Suppressor macrophage (primary cell): Measurements from ENCODE around the gene ATP1A2.
A peak's percentile ranks its signal among the peaks of the same experiment; 100 is the strongest.
"Not testable (repeated sequence)": the region's sequence is repeated elsewhere in the genome, so short reads cannot be mapped to it uniquely, and the experiment has no call there.

ENCODE experiments used
- DNase-seq, 4 experiments: peaks; one replicate each; pipeline ENCODE4 v3.0.0-alpha.2; 2020 to 2022

The ATP1A2 gene

DNA sequence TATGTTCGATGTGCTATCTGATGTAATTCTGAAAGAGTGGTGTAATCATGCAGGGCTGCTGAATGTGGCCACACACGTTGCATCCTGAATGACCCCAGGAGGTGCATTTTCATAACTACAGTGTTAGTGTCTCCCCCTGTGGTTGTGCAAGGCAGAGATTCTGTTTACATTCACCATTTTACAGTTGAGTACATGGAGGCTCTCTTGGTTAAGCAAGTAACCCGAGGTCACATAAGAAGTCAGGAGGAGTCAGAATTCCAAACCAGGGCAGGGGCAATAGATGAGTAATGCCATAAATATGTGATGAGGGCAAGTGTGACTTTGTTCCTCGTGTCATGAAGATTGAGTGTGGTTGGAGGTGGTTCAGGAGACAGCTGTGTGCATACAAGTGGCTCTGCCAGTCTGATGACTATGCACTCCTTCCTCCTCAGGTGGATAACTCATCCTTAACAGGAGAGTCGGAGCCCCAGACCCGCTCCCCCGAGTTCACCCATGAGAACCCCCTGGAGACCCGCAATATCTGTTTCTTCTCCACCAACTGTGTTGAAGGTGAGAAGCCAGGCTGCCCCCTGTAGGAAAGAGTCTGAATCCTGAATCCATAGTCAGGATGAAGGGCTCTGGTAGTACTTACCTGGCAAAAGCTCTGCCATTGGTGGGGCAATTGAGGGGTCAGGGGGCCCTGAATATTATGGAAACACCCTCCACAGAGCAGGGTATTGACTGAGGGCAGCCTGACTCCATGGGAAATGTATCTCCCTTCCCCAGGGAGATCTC, 9.3 kb downstream of the ATP1A2 start:
- peak in 2 of 4 experiments; percentile 22 to 52 for DNase-seq

DNA sequence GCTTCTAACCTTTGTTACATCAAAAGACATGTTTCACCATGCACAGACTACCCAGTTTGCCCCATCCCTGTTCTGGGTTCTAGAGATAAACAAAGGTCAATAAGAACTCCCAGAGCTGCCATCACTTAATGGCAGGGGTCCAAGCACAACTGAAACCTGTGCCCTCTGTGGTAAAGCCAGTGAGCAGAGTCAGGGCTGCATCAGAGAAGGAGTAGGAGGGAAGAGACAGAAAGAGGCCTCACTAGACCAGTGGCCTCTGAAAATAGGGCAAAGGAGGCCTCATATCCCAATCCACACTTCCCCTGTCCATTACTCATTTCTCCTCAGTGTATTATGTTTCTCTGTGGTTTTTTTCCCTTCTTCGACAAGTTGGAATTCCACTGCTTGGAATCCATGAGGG, 10.2 kb downstream of the ATP1A2 start:
- peak in 3 of 4 experiments; percentile 21 to 51 (median 37) for DNase-seq

DNA sequence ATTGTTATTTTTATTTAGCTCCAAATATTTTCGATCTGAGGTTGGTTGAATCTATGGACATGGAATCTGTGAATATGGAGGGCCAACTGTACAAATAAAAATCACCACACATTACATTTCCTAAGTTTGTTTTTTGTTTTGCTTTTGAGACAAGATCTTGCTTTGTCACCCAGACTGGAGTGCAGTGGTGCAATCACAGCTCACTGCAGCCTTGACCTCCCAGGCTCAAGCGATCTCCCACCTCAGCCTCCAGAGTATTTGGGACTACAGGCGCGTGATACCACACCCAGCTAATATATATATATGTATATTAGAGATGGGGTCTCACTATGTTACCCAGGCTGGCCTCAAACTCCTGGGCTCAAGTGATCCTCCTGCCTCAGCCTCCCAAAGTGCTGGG, 10.8 kb downstream of the ATP1A2 start:
- not testable (repeated sequence) for DNase-seq

DNA sequence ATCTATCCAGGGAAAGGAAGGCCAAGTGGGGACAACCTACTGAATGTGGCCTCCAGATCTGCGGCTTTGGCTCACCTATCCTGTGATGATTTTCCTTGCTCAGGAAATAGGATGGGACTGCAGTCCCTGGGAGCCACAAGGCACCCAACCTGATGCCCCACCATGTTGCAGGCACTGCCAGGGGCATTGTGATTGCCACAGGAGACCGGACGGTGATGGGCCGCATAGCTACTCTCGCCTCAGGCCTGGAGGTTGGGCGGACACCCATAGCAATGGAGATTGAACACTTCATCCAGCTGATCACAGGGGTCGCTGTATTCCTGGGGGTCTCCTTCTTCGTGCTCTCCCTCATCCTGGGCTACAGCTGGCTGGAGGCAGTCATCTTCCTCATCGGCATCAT, 11.8 kb downstream of the ATP1A2 start:
- DNase-seq, result no peak

DNA sequence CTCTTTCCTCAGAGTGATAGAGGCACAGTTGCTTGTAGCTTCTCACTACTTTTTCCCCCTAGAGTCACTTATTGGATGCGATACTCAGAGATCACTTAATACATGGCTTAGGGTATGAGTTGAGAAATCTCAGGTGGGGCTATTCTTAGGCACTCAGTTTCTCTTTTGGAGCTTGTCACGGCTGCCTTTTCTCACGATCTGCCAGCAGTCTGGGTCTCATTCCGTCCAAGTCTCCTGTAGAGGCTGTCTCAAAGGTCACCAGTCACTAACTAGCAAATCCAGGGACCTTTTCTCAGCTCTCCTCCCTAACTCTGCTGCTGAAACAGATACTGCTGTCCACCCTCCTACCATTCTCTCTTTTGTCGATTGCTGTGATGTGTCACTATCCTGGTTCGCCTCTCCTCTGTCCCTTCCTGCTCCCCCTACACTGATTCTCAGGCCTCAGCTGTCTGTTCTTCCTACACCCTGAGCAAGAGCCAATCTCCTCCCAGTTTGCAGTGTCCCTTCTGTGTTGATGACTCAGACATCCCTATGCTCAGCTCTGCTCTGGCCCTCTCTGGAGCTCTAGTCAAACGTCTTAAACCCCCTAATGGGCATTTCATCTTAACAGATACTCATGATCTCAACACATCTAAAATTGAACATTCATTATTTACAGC, 12.4 kb downstream of the ATP1A2 start:
- DNase-seq, result peak; percentile 33 to 76 (median 54)

GRCh38 chr1:160128636-160129035, 13.1 kb downstream of the ATP1A2 start:
- DNase-seq, result no peak

- no peak for DNase-seq
Measured at GRCh38 chr1:160129046-160129445, 13.5 kb downstream of the ATP1A2 start.

- DNase-seq, result no peak
Measured at GRCh38 chr1:160129558-160129957, 14.0 kb downstream of the ATP1A2 start.

- DNase-seq, result no peak
Measured at GRCh38 chr1:160129966-160130365, 14.4 kb downstream of the ATP1A2 start.

GRCh38 chr1:160130486-160130885, 14.9 kb downstream of the ATP1A2 start:
- no peak for DNase-seq

DNA sequence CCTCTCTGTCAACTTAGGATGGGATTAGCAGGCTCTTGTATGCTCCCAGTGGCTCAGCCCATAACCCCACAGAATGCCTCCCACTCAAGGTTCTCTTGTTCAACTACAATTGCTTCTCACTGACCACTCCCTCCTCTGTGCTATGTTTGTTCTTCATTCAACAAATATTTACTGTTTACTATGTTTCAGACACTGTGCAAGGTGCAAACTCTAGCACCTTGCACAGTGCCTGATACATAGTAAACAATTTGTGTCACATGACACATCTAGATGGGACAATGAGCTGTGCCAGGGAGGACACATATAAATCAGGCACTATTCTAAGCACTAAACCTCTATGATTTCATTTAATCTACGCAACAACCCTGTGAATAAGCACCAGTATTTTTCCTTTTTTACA, 15.4 kb downstream of the ATP1A2 start:
- no peak for DNase-seq

DNA sequence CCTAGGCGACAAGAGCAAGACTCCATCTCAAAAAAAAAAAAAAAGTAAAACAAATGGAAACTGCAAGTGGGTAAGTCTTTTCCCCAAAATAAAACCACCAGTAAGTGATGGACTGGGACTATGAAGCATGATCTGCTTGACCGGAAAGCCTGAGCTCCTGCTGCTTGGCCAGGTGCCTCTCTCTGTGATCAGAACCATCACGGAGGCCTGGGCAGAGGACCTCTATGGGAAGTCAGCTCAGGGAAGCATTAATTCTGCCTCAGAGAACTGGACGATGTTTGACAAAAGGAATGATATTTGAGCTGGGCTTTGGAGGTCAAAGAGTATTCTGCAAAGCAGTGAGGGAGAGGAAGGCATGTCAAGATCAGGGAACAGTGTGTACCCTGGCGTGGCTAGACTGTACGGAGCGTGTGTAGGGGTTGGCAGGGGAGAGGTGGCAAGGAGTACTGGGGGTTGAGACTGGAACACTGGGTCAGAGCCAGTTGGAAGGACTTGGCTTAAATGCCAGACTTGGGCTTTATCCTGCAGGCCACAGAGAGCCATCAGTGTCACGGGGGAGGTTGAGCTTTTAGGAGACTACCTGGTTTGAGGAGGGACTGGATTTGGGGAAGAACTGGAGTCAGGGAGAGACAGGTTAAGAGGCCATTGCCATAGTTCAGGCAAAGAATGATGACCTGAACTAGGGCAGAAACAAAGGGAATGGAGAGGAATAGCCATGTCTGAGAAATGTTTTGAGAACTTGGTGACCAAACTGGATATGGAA, 16.4 kb downstream of the ATP1A2 start:
- no peak for DNase-seq

GRCh38 chr1:160133990-160134770, 18.6 kb downstream of the ATP1A2 start:
- no peak for DNase-seq

DNA sequence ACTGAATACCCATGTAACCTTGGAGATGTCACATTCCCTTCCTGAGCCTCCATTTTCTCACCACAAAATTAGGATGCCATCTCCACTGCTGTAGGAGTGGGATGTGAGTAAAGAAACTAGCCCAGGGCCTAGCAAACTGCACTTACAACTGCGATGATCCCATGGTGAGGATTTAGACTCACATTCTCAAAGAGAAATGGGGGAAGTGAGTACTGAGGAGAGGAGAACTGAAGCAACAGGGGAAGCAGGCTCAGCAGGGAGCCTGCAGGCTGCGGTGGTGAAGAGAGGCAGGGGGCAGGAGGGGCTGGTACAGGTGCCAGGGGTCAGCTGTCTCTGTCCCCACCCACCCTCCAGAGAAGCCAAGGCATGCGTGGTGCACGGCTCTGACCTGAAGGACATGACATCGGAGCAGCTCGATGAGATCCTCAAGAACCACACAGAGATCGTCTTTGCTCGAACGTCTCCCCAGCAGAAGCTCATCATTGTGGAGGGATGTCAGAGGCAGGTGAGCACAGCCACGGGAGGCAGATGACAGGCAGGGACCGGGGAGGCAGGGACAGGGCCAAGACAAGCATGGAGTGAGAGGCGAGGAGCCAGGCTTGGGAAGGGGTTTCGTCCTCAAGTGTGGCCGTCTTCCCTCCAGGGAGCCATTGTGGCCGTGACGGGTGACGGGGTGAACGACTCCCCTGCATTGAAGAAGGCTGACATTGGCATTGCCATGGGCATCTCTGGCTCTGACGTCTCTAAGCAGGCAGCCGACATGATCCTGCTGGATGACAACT, 19.4 kb downstream of the ATP1A2 start:
- peak; percentile 37 to 66 (median 56) for DNase-seq

GRCh38 chr1:160136121-160136925, 20.8 kb downstream of the ATP1A2 start:
- no peak for DNase-seq

DNA sequence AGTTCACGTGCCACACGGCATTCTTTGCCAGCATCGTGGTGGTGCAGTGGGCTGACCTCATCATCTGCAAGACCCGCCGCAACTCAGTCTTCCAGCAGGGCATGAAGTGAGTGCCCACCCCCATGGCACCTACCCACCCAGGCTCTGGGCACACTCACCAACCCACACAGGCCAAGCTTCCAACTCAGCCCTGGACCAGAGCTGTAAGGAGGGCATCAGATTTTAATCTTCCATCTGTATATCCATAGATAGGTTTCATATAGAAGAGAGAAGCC, 21.3 kb downstream of the ATP1A2 start:
- DNase-seq, result no peak

- no peak for DNase-seq
Measured at GRCh38 chr1:160137216-160137862, 21.8 kb downstream of the ATP1A2 start.

DNA sequence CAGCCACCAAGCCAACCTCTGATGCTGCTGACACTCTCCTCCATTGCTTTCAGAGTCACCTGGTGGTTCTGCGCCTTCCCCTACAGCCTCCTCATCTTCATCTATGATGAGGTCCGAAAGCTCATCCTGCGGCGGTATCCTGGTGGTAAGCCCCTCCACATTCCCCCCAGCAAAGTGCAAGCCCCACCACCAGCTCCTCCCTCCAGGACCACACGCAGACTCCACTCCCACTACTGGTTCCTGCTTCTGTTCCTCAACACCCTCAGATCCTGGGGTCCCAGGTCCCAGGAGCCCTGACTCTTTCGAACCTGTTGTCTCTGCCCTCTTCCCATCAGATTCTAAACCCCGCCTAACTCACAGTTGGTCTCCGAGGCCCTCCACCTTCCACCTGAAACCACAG, 24.3 kb downstream of the ATP1A2 start:
- DNase-seq, result no peak

GRCh38 chr1:160143695-160144094, 28.1 kb downstream of the ATP1A2 start:
- DNase-seq, result peak; percentile 65 to 84 (median 80)

DNA sequence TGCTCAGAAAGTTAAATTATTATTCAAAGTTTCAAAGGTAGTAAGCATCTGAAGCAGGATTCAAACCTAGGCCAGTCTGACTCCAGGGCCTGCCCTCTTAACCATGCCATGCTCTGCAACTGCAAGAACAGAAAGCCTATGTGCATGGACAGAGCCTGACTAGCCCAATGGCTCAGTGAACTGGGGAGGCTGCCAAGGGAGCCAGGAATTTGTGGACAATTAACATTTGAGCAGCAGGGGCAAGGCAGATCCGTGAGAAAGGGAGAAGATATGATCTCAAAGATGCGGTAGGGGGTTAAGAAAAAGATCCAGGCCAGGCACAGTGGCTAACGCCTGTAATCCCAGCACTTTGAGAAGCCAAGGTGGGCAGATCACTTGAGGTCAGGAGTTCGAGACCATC, 29.4 kb downstream of the ATP1A2 start:
- no peak for DNase-seq

GRCh38 chr1:160146107-160146506, 30.5 kb downstream of the ATP1A2 start:
- DNase-seq, result no peak
